Gastrocnemius medialis (tissue), 4 donors: ENCODE results near the gene ADCY2.

Experiments
- POLR2A ChIP-seq, 2 donors: fragments of 450-650 bp; IDR thresholded peaks; one replicate each; pipeline ENCODE4 v1.6.1; 2017; ENCODE audit warnings: antibody characterized with exemption in 2 of 2, mild to moderate bottlenecking in 2 of 2, moderate library complexity in 2 of 2
- TF ChIP-seq, protein P1 (sequence below), 5 experiments: fragments of 450-650 bp in 3 of 5; fragments of 200-600 bp in 2 of 5; sonication (generic) in 2 of 5; IDR thresholded peaks in 4 of 5; conservative IDR thresholded peaks in 1 of 5; 1 replicate in 4 of 5; 2 replicates in 1 of 5; pipeline ENCODE4 v1.5.1; 2016 to 2019; ENCODE audit warnings: antibody characterized with exemption in 5 of 5, mild to moderate bottlenecking in 3 of 5, moderate library complexity in 3 of 5

DNA sequence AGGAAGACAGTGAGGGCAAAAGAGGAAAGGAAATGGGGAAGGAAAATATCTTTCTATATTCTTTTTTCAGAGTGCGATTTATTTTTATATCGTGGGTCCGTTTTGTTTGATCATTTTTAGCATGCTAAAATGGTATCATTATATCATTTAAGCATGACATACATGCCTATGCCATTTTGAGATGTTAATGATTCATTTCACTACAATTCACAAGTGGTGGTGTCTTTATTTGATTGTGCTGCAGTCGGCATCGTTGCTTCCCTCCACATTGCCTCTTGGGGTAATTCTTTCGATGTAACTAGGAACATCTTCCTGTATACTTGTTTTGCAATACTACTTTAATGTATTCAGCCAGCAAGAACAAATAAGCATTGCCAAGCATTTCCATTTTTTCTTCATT is 309.8 kb downstream of the ADCY2 start:
- TF ChIP-seq, protein P1, sequence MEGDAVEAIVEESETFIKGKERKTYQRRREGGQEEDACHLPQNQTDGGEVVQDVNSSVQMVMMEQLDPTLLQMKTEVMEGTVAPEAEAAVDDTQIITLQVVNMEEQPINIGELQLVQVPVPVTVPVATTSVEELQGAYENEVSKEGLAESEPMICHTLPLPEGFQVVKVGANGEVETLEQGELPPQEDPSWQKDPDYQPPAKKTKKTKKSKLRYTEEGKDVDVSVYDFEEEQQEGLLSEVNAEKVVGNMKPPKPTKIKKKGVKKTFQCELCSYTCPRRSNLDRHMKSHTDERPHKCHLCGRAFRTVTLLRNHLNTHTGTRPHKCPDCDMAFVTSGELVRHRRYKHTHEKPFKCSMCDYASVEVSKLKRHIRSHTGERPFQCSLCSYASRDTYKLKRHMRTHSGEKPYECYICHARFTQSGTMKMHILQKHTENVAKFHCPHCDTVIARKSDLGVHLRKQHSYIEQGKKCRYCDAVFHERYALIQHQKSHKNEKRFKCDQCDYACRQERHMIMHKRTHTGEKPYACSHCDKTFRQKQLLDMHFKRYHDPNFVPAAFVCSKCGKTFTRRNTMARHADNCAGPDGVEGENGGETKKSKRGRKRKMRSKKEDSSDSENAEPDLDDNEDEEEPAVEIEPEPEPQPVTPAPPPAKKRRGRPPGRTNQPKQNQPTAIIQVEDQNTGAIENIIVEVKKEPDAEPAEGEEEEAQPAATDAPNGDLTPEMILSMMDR (IDR thresholded peaks at IDR 0.05 in 4 of 5, conservative IDR thresholded peaks at IDR 0.05 in 1 of 5) = no peak
- TF ChIP-seq POLR2A (IDR thresholded peaks at IDR 0.05) = no peak
